Measurements from ENCODE around the gene TREML4. TPM values are rescaled to one million over a fixed set of nuclear protein-coding genes. Genes with fewer than 3 reads are reported as not detected.

The TREML4 gene
- polyA plus RNA-seq, 1 donor, result not detected

- no peak for DNase-seq
These were observed 58.6 kb downstream of the TREML4 start, which contains the start of gene TREM1 for GRCh38 chr6:41286544-41287346. Gene TREM1 (minus strand): TSS chr6:41286682. CDS start chr6:41286655, 27 bp downstream.

- DNase-seq, result no peak
These were observed 60.0 kb downstream of the TREML4 start for GRCh38 chr6:41288030-41288753.

Other genes with a start within 250 kb of the TREML4 start
- gene UNC5CL, start 189.1 kb upstream of the TREML4 start, polyA plus RNA-seq (ENCODE audit: insufficient read length), result 8.4 TPM
- gene TSPO2, start 185.9 kb upstream of the TREML4 start, polyA plus RNA-seq (ENCODE audit: insufficient read length), result 0.76 TPM
- gene APOBEC2, start 175.1 kb upstream of the TREML4 start, polyA plus RNA-seq (ENCODE audit: insufficient read length), result 0.37 TPM
- gene OARD1, start 156.0 kb upstream of the TREML4 start, polyA plus RNA-seq (ENCODE audit: insufficient read length), result 66.1 TPM
- 57.4 TPM for gene NFYA, start 155.4 kb upstream of the TREML4 start, polyA plus RNA-seq (ENCODE audit: insufficient read length)
- gene TREML1, start 74.0 kb upstream of the TREML4 start, polyA plus RNA-seq (ENCODE audit: insufficient read length), result 0.65 TPM
- gene TREM2, start 65.2 kb upstream of the TREML4 start, polyA plus RNA-seq (ENCODE audit: insufficient read length), result 0.53 TPM
- gene TREML2, start 27.2 kb upstream of the TREML4 start, polyA plus RNA-seq (ENCODE audit: insufficient read length), result 0.07 TPM
- gene TREM1, start 58.3 kb downstream of the TREML4 start, polyA plus RNA-seq (ENCODE audit: insufficient read length), result not detected
- gene NCR2, start 107.3 kb downstream of the TREML4 start, polyA plus RNA-seq (ENCODE audit: insufficient read length), result not detected